ENCODE data around the gene MRPL50. TPM values are rescaled to one million over a fixed set of nuclear protein-coding genes. Genes with fewer than 3 reads are reported as not detected.

The MRPL50 gene
- polyA plus RNA-seq, 1 of the 3 experiments (the other 2 are of a cell fraction), result 6.3 TPM

- H3K4me1 ChIP-seq (ENCODE audit: control insufficient read depth in 1 of 2, insufficient read depth in 2 of 2, low read depth in 1 of 2, low read length in 1 of 2), result no peaks in the 10 kb centered on the region
- no peak for TF ChIP-seq FOXM1 (IDR thresholded peaks at IDR 0.05; ENCODE audit: low read depth)
- no peak for TF ChIP-seq CTCF (IDR thresholded peaks at IDR 0.05)
- no peak for TF ChIP-seq NRF1 (IDR thresholded peaks at IDR 0.05; ENCODE audit: low read depth, low read length)
- TF ChIP-seq TAF1 (IDR thresholded peaks at IDR 0.05; ENCODE audit: borderline replicate concordance, low read depth, low read length), result no peak
- TF ChIP-seq EP300 (IDR thresholded peaks at IDR 0.05; ENCODE audit: borderline replicate concordance in 1 of 2, low read depth in 1 of 2, low read length in 1 of 2), result no peak
- no peak for TF ChIP-seq SMC3 (IDR thresholded peaks at IDR 0.05; ENCODE audit: low read depth, low read length)
- H2AFZ ChIP-seq (ENCODE audit: low read depth), result no peak overlapping the region
- no peaks in the 10 kb centered on the region for H3K79me2 ChIP-seq (ENCODE audit: insufficient read depth)
- no peaks in the 10 kb centered on the region for H3K27me3 ChIP-seq (ENCODE audit: insufficient read depth)
- H3K4me3 ChIP-seq (ENCODE audit: low read depth in 2 of 2, low read length in 1 of 2), result no peak overlapping the region
- peaks cover 0 to 4% of the 10 kb centered on the region in 2 experiments for H3K36me3 ChIP-seq (replicated peaks in 1 of 2; ENCODE audit: control insufficient read depth in 1 of 2, insufficient read depth in 2 of 2, low read length in 1 of 2)
- H3K9ac ChIP-seq, result no peak overlapping the region
- no peaks in the 10 kb centered on the region for H3K9me2 ChIP-seq
- no peak overlapping the region for H3K4me2 ChIP-seq
- H3K9me3 ChIP-seq, result peaks cover 13% of the 10 kb centered on the region; the same call in 1 of the 2 replicates
- DNase-seq, result no peak
- CTCF ChIA-PET, result interaction anchor here (1.4 kb wide), 1 partner anchor 33 kb away, joined by 3 read pairs; no protein-coding TSS in a partner anchor
- H4K20me1 ChIP-seq (ENCODE audit: insufficient read depth), result no peaks in the 10 kb centered on the region
- H3K27ac ChIP-seq (ENCODE audit: low read depth in 2 of 2, low read length in 1 of 2), result no peak overlapping the region
- POLR2A ChIA-PET, result no interaction called here
- peaks cover 6% of the 10 kb centered on the region for H3F3A ChIP-seq (replicated peaks; ENCODE audit: insufficient read depth)
These were observed 17.2 kb upstream of the MRPL50 start for GRCh38 chr9:101415578-101415977.

GRCh38 chr9:101414839-101415238 lies 16.4 kb upstream of the MRPL50 start:
- ChIA-PET CTCF (no interaction called here), POLR2A (no interaction called here)
- peaks cover 20% of the 10 kb centered on the region for H3K9me3 ChIP-seq
- no peak for DNase-seq
- peaks cover 0 to 12% of the 10 kb centered on the region in 2 experiments for H3K36me3 ChIP-seq (replicated peaks in 1 of 2; ENCODE audit: control insufficient read depth in 1 of 2, insufficient read depth in 2 of 2, low read length in 1 of 2)
- H3K9me2 ChIP-seq, result no peaks in the 10 kb centered on the region
- H4K20me1 ChIP-seq (ENCODE audit: insufficient read depth), result no peaks in the 10 kb centered on the region
- no peak overlapping the region for H3K9ac ChIP-seq
- no peak overlapping the region for H3K4me2 ChIP-seq
- no peaks in the 10 kb centered on the region for H3K79me2 ChIP-seq (ENCODE audit: insufficient read depth)
- H3F3A ChIP-seq (replicated peaks; ENCODE audit: insufficient read depth), result peaks cover 8% of the 10 kb centered on the region
- H3K4me1 ChIP-seq (ENCODE audit: control insufficient read depth in 1 of 2, insufficient read depth in 2 of 2, low read depth in 1 of 2, low read length in 1 of 2), result no peaks in the 10 kb centered on the region
- no peak overlapping the region for H3K4me3 ChIP-seq (ENCODE audit: low read depth in 2 of 2, low read length in 1 of 2)
- no peak overlapping the region for H2AFZ ChIP-seq (ENCODE audit: low read depth)
- TF ChIP-seq ZBTB33 (IDR thresholded peaks at IDR 0.05; ENCODE audit: borderline replicate concordance, low read depth) (no peak), EP300 (IDR thresholded peaks at IDR 0.05; ENCODE audit: borderline replicate concordance in 1 of 2, low read depth in 1 of 2, low read length in 1 of 2) (no peak)
- no peak overlapping the region for H3K27ac ChIP-seq (ENCODE audit: low read depth in 2 of 2, low read length in 1 of 2)
- no peaks in the 10 kb centered on the region for H3K27me3 ChIP-seq (ENCODE audit: insufficient read depth)

GRCh38 chr9:101409079-101409477 lies 10.7 kb upstream of the MRPL50 start:
- Histone ChIP-seq H3K4me1 (ENCODE audit: control insufficient read depth in 1 of 2, insufficient read depth in 2 of 2, low read depth in 1 of 2, low read length in 1 of 2) (no peaks in the 10 kb centered on the region), H2AFZ (ENCODE audit: low read depth) (no peak overlapping the region), H3K27me3 (ENCODE audit: insufficient read depth) (no peaks in the 10 kb centered on the region), H3K9me2 (no peaks in the 10 kb centered on the region), H3K4me3 (ENCODE audit: low read depth in 2 of 2, low read length in 1 of 2) (peak overlapping the region in 1 of 2 experiments; percentile 14; a peak in 1 of 4 replicates), H3K79me2 (ENCODE audit: insufficient read depth) (no peaks in the 10 kb centered on the region), H3K36me3 (replicated peaks in 1 of 2; ENCODE audit: control insufficient read depth in 1 of 2, insufficient read depth in 2 of 2, low read length in 1 of 2) (peaks cover 46 to 69% of the 10 kb centered on the region in 2 experiments), H4K20me1 (ENCODE audit: insufficient read depth) (no peaks in the 10 kb centered on the region), H3K27ac (ENCODE audit: low read depth in 2 of 2, low read length in 1 of 2) (no peak overlapping the region), H3K4me2 (no peak overlapping the region), H3F3A (replicated peaks; ENCODE audit: insufficient read depth) (peaks cover 5% of the 10 kb centered on the region), H3K9me3 (peaks cover 57% of the 10 kb centered on the region), H3K9ac (no peak overlapping the region)
- WGBS (ENCODE audit: low lambda C conversion rate), result 95% methylated on average over 4 of the region's 4 CpGs
- POLR2A ChIA-PET, result no interaction called here
- CTCF ChIA-PET, result no interaction called here
- DNase-seq, result no peak
- TF ChIP-seq TCF12 (IDR thresholded peaks at IDR 0.05) (no peak), FOXM1 (IDR thresholded peaks at IDR 0.05; ENCODE audit: low read depth) (no peak), MXI1 (IDR thresholded peaks at IDR 0.05; ENCODE audit: low read depth, low read length) (no peak), CTCF (IDR thresholded peaks at IDR 0.05) (no peak), SIN3A (IDR thresholded peaks at IDR 0.05; ENCODE audit: borderline replicate concordance, low read depth, low read length) (no peak), CHD2 (IDR thresholded peaks at IDR 0.05; ENCODE audit: low read length, partially characterized antibody) (no peak), RCOR1 (IDR thresholded peaks at IDR 0.05; ENCODE audit: low read length) (no peak), SMC3 (IDR thresholded peaks at IDR 0.05; ENCODE audit: low read depth, low read length) (no peak), GABPA (IDR thresholded peaks at IDR 0.05; ENCODE audit: low read depth) (no peak), NRF1 (IDR thresholded peaks at IDR 0.05; ENCODE audit: low read depth, low read length) (no peak), RAD21 (IDR thresholded peaks at IDR 0.05; ENCODE audit: low read length) (no peak), PBX3 (IDR thresholded peaks at IDR 0.05) (no peak)
